Calu3 (cell line): ENCODE results near the gene STIP1. TPM values are rescaled to one million over a fixed set of nuclear protein-coding genes. Genes with fewer than 3 reads are reported as not detected.
"Not testable (repeated sequence)": the region's sequence is repeated elsewhere in the genome, so short reads cannot be mapped to it uniquely, and the experiment has no call there.

Experiments
- BruUV-seq: library from RNA; stranded (reverse); fragments of 400-500 nt; replicated peaks from 2 replicates; lab custom pipeline; 2021; lab: Mats Ljungman, UMichigan
- CTCF ChIA-PET: fragments of 300-600 bp; sonication (Branson Sonifier 250); formaldehyde crosslinking; loops from one replicate; lab custom pipeline; 2022; ENCODE audit warnings: antibody characterized with exemption; lab: Charles Lee
- DNase-seq: peaks from one replicate; pipeline ENCODE4 v3.0.0; 2022
- H3K27ac Mint-ChIP-seq: one replicate; pipeline ENCODE4 v1.8.0; 2022; ENCODE audit warnings: mixed read lengths; ENCODE audit not compliant: unreplicated experiment
- H3K27me3 Mint-ChIP-seq: one replicate; pipeline ENCODE4 v1.8.0; 2022; ENCODE audit warnings: mixed read lengths; ENCODE audit not compliant: unreplicated experiment
- H3K36me3 Mint-ChIP-seq: one replicate; pipeline ENCODE4 v1.8.0; 2022; ENCODE audit warnings: mild to moderate bottlenecking, moderate library complexity, mixed read lengths; ENCODE audit not compliant: insufficient read depth, unreplicated experiment
- H3K4me1 Mint-ChIP-seq: one replicate; pipeline ENCODE4 v1.8.0; 2022; ENCODE audit warnings: mild to moderate bottlenecking, low read depth, mixed read lengths; ENCODE audit not compliant: unreplicated experiment
- H3K4me3 Mint-ChIP-seq: one replicate; pipeline ENCODE4 v1.8.0; 2022; ENCODE audit warnings: mild to moderate bottlenecking, low read depth, moderate library complexity, mixed read lengths; ENCODE audit not compliant: unreplicated experiment
- H3K9me3 Mint-ChIP-seq: one replicate; pipeline ENCODE4 v1.8.0; 2022; ENCODE audit warnings: low read depth, mixed read lengths; ENCODE audit not compliant: unreplicated experiment
- CTCF ChIP-seq: fragments of 200-600 bp; IDR thresholded peaks from one replicate; pipeline ENCODE4 v1.8.0; 2022; ENCODE audit warnings: antibody characterized with exemption; ENCODE audit not compliant: unreplicated experiment
- intact Hi-C: fragments of 100-400 bp; cut with micrococcal nuclease; formaldehyde crosslinking; loops from one replicate; pipeline ENCODE4 v1.10.0; 2022; ENCODE audit not compliant: unreplicated experiment
- total RNA-seq: library from RNA; stranded (reverse); gene quantifications from 2 replicates; pipeline ENCODE4 v1.2.3, GENCODE V29; 2022

STIP1 gene
- total RNA-seq, 1 experiment from 2014 or later: 391 TPM

- CTCF ChIA-PET: no interaction called here
- BruUV-seq: no TSS peak
- no peak for DNase-seq
- Mint-ChIP-seq H3K36me3 (no peaks in the 10 kb centered on the region), H3K9me3 (no peaks in the 10 kb centered on the region), H3K4me3 (no peak overlapping the region), H3K27me3 (no peaks in the 10 kb centered on the region), H3K27ac (no peak overlapping the region), H3K4me1 (peaks cover 8% of the 10 kb centered on the region)
- no peak for TF ChIP-seq CTCF
- intact Hi-C loops: no loop called here
These were observed 28.2 kb upstream of the STIP1 start for GRCh38 chr11:64157631-64158394.

GRCh38 chr11:64161037-64161436, 24.9 kb upstream of the STIP1 start:
- Mint-ChIP-seq H3K36me3 (peaks cover 17% of the 10 kb centered on the region), H3K4me1 (peaks cover 6% of the 10 kb centered on the region), H3K4me3 (no peak overlapping the region), H3K27me3 (no peaks in the 10 kb centered on the region), H3K27ac (no peak overlapping the region), H3K9me3 (no peaks in the 10 kb centered on the region)
- no peak for DNase-seq
- TF ChIP-seq CTCF: no peak
- no TSS peak for BruUV-seq
- intact Hi-C loops: no loop called here
- CTCF ChIA-PET: no interaction called here

- CTCF ChIA-PET: interaction anchor here (0.6 kb wide), 1 partner anchor 22 kb away, joined by 3 read pairs; no protein-coding TSS in a partner anchor
- not testable (repeated sequence) for BruUV-seq
These were observed 23.2 kb upstream of the STIP1 start for GRCh38 chr11:64162769-64163168.

GRCh38 chr11:64163951-64164350, 22.0 kb upstream of the STIP1 start:
- peaks cover 26% of the 10 kb centered on the region for H3K36me3 Mint-ChIP-seq
- peak overlapping the region; percentile 45 for H3K27ac Mint-ChIP-seq
- no peaks in the 10 kb centered on the region for H3K27me3 Mint-ChIP-seq
- H3K9me3 Mint-ChIP-seq: no peaks in the 10 kb centered on the region
- peaks cover 15% of the 10 kb centered on the region for H3K4me1 Mint-ChIP-seq
- CTCF ChIA-PET: no interaction called here
- TF ChIP-seq CTCF: no peak
- H3K4me3 Mint-ChIP-seq: no peak overlapping the region
- no TSS peak for BruUV-seq
- intact Hi-C loops: no loop called here
- DNase-seq: no peak

More at GRCh38 chr11:64162769-64163168, 23.2 kb upstream of the STIP1 start:
- peaks cover 26% of the 10 kb centered on the region for H3K36me3 Mint-ChIP-seq
- H3K4me1 Mint-ChIP-seq: peaks cover 15% of the 10 kb centered on the region
- H3K27me3 Mint-ChIP-seq, H3K9me3 Mint-ChIP-seq, H3K27ac Mint-ChIP-seq, H3K4me3 Mint-ChIP-seq, intact Hi-C loops, DNase-seq: not testable (repeated sequence)
